Measurements from ENCODE around the gene PSEN2. TPM values are rescaled to one million over a fixed set of nuclear protein-coding genes. Genes with fewer than 3 reads are reported as not detected.

Gene PSEN2
- total RNA-seq, 1 experiment from 2014 or later, result 24.2 TPM

GRCh38 chr1:226880372-226881287, 10.2 kb downstream of the PSEN2 start:
- CTCF ChIA-PET, result no interaction called here
- no peaks in the 10 kb centered on the region for H3K9me3 Mint-ChIP-seq (ENCODE audit: low read depth, unreplicated experiment)
- H3K4me1 Mint-ChIP-seq (ENCODE audit: low read depth, unreplicated experiment), result peaks cover 19% of the 10 kb centered on the region
- no peak overlapping the region for H3K4me3 Mint-ChIP-seq (ENCODE audit: low read depth, unreplicated experiment)
- no peaks in the 10 kb centered on the region for H3K27me3 Mint-ChIP-seq (ENCODE audit: unreplicated experiment)
- BruUV-seq (replicated peaks), result no TSS peak
- no peak for DNase-seq
- H3K36me3 Mint-ChIP-seq (ENCODE audit: insufficient read depth, unreplicated experiment), result peaks cover 13% of the 10 kb centered on the region
- TF ChIP-seq CTCF (IDR thresholded peaks at IDR 0.05; ENCODE audit: unreplicated experiment), result no peak
- intact Hi-C loops (cut with micrococcal nuclease; ENCODE audit: unreplicated experiment), result no loop called here
- H3K27ac Mint-ChIP-seq (ENCODE audit: unreplicated experiment), result no peak overlapping the region

GRCh38 chr1:226881515-226882185, 11.2 kb downstream of the PSEN2 start:
- H3K4me3 Mint-ChIP-seq (ENCODE audit: low read depth, unreplicated experiment), result no peak overlapping the region
- DNase-seq, result no peak
- H3K36me3 Mint-ChIP-seq (ENCODE audit: insufficient read depth, unreplicated experiment), result peaks cover 18% of the 10 kb centered on the region
- no peak for TF ChIP-seq CTCF (IDR thresholded peaks at IDR 0.05; ENCODE audit: unreplicated experiment)
- CTCF ChIA-PET, result no interaction called here
- BruUV-seq (replicated peaks), result no TSS peak
- peaks cover 19% of the 10 kb centered on the region for H3K4me1 Mint-ChIP-seq (ENCODE audit: low read depth, unreplicated experiment)
- intact Hi-C loops (cut with micrococcal nuclease; ENCODE audit: unreplicated experiment), result no loop called here
- no peaks in the 10 kb centered on the region for H3K9me3 Mint-ChIP-seq (ENCODE audit: low read depth, unreplicated experiment)
- no peak overlapping the region for H3K27ac Mint-ChIP-seq (ENCODE audit: unreplicated experiment)
- no peaks in the 10 kb centered on the region for H3K27me3 Mint-ChIP-seq (ENCODE audit: unreplicated experiment)

GRCh38 chr1:226882187-226882586, 11.8 kb downstream of the PSEN2 start:
- intact Hi-C loops (cut with micrococcal nuclease; ENCODE audit: unreplicated experiment), result no loop called here
- Mint-ChIP-seq H3K27me3 (ENCODE audit: unreplicated experiment) (no peaks in the 10 kb centered on the region), H3K27ac (ENCODE audit: unreplicated experiment) (no peak overlapping the region), H3K36me3 (ENCODE audit: insufficient read depth, unreplicated experiment) (peaks cover 19% of the 10 kb centered on the region), H3K4me3 (ENCODE audit: low read depth, unreplicated experiment) (no peak overlapping the region), H3K9me3 (ENCODE audit: low read depth, unreplicated experiment) (no peaks in the 10 kb centered on the region), H3K4me1 (ENCODE audit: low read depth, unreplicated experiment) (peaks cover 19% of the 10 kb centered on the region)
- CTCF ChIA-PET, result interaction anchor here (0.6 to 1.2 kb wide), 2 partner anchors 35 to 54 kb away, joined by 3 to 5 read pairs; no protein-coding TSS in a partner anchor
- no peak for DNase-seq
- BruUV-seq (replicated peaks), result no TSS peak
- no peak for TF ChIP-seq CTCF (IDR thresholded peaks at IDR 0.05; ENCODE audit: unreplicated experiment)

GRCh38 chr1:226882631-226883409, 12.4 kb downstream of the PSEN2 start:
- no peak for DNase-seq
- CTCF ChIA-PET, result interaction anchor here (0.6 to 1.2 kb wide), 2 partner anchors 35 to 55 kb away, joined by 3 to 5 read pairs; no protein-coding TSS in a partner anchor
- intact Hi-C loops (cut with micrococcal nuclease; ENCODE audit: unreplicated experiment), result no loop called here
- H3K4me1 Mint-ChIP-seq (ENCODE audit: low read depth, unreplicated experiment), result peaks cover 19% of the 10 kb centered on the region
- no peak overlapping the region for H3K4me3 Mint-ChIP-seq (ENCODE audit: low read depth, unreplicated experiment)
- H3K27me3 Mint-ChIP-seq (ENCODE audit: unreplicated experiment), result no peaks in the 10 kb centered on the region
- peaks cover 19% of the 10 kb centered on the region for H3K36me3 Mint-ChIP-seq (ENCODE audit: insufficient read depth, unreplicated experiment)
- no peaks in the 10 kb centered on the region for H3K9me3 Mint-ChIP-seq (ENCODE audit: low read depth, unreplicated experiment)
- BruUV-seq (replicated peaks), result no TSS peak
- TF ChIP-seq CTCF (IDR thresholded peaks at IDR 0.05; ENCODE audit: unreplicated experiment), result no peak
- H3K27ac Mint-ChIP-seq (ENCODE audit: unreplicated experiment), result no peak overlapping the region

Data from Calu3 (cell line).